GM19452 (cell line): Measurements from ENCODE around the gene ZBTB32.
A peak's percentile ranks its signal among the peaks of the same experiment; 100 is the strongest.

Source experiments
- ATAC-seq: cut with Tn5 transposase; IDR thresholded peaks from one replicate; pipeline ENCODE4 v1.9.1; 2021; ENCODE audit not compliant: unreplicated experiment

ZBTB32 gene

GRCh38 chr19:35693835-35694599, 10.3 kb upstream of the ZBTB32 start:
- peak; percentile 86 for ATAC-seq

- ATAC-seq: no peak
Measured at GRCh38 chr19:35695895-35696422, 8.4 kb upstream of the ZBTB32 start.

DNA sequence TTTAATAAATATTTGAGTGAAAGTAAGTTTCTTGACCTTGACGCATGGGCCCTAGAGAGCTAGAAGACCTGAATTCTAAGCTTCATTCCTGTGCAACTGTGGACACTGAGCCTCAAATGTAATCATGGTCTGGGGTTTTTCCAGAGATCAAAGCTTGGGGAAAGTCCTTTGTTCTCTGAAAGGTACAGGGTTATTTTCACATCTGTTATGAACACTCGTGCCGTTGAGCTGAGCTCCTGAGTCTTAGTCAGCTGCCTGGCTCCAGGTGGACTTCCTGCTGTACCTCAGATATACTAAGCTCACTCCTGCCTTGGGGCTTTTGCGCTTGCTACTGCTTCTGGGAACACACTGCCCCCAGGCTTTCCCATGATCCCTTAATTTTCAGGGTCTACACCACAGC, 7.5 kb upstream of the ZBTB32 start:
- ATAC-seq: no peak

GRCh38 chr19:35702223-35703012, 1.9 kb upstream of the ZBTB32 start:
- peak; percentile 96 for ATAC-seq

GRCh38 chr19:35703343-35703742, 1.0 kb upstream of the ZBTB32 start:
- no peak for ATAC-seq

DNA sequence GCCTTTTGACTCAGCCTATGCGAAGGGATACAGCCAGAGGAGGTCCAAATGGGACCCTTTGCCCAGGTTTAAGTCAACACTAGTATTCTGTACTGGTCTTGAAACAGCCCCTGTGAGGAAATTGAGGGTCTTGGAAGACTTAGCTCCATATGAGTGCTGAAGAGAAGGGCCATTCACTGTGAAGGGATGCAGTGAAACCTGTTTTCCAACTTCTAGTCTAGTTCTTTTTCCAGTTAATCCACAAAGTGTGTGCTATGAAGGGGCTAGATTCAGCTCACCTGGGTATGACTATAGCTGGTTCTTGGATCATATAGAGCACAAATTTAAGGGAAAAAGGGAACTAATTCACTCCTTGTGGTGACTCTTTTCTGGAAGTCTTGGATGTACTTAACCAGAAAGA, 4.0 kb downstream of the ZBTB32 start:
- no peak for ATAC-seq

GRCh38 chr19:35710784-35711723, 6.7 kb downstream of the ZBTB32 start:
- no peak for ATAC-seq

- no peak for ATAC-seq
Measured at GRCh38 chr19:35712567-35713505, 8.5 kb downstream of the ZBTB32 start.

- ATAC-seq: no peak
Measured at GRCh38 chr19:35713506-35713850, 9.1 kb downstream of the ZBTB32 start.

- ATAC-seq: no peak
Measured at GRCh38 chr19:35713904-35714495, 9.6 kb downstream of the ZBTB32 start.

DNA sequence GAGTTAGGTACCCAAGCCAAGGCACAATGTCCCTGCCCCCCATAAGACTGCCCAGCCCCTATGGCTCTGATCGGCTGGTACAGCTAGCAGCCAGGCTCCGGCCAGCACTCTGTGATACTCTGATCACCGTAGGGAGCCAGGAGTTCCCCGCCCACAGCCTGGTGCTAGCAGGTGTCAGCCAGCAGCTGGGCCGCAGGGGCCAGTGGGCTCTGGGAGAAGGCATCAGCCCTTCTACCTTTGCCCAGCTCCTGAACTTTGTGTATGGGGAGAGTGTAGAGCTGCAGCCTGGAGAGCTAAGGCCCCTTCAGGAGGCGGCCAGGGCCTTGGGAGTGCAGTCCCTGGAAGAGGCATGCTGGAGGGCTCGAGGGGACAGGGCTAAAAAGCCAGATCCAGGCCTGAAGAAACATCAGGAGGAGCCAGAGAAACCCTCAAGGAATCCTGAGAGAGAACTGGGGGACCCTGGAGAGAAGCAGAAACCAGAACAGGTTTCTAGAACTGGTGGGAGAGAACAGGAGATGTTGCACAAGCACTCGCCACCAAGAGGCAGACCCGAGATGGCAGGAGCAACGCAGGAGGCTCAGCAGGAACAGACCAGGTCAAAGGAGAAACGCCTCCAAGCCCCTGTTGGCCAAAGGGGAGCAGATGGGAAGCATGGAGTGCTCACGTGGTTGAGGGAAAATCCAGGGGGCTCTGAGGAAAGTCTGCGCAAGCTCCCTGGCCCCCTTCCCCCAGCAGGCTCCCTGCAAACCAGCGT, 10.4 kb downstream of the ZBTB32 start:
- no peak for ATAC-seq

- no peak for ATAC-seq
Measured at GRCh38 chr19:35715355-35715809, 11.0 kb downstream of the ZBTB32 start.

DNA sequence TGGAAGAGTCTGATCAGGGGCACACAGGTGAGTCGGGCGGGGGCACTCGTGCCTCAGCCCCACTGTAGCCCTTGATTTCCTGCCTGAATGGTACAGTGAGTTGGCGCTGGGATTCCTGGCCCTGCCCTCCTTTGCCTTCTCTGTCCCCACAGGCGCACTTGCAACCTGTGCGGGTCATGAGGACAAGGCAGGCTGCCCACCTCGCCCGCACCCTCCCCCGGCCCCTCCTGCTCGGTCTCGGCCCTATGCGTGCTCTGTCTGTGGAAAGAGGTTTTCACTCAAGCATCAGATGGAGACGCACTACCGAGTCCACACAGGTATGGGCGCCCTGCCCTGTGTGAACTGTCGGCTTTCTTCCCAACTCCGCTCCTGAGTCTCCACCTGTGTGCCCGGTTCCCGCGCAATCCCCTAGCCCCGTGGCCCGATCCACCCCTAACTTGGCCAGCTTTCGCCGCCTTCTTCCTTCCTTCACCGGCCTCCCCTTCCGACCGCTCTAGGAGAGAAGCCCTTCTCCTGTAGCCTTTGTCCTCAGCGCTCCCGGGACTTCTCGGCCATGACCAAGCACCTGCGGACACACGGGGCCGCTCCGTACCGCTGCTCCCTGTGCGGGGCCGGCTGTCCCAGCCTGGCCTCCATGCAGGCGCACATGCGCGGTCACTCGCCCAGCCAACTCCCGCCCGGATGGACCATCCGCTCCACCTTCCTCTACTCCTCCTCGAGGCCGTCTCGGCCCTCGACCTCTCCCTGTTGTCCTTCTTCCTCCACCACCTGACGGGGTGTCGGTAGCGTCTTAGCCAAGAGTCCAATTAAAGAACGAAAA, 11.8 kb downstream of the ZBTB32 start:
- peak; percentile 8 for ATAC-seq

- peak; percentile 58 for ATAC-seq
Measured at GRCh38 chr19:35716801-35717664, 12.7 kb downstream of the ZBTB32 start.

DNA sequence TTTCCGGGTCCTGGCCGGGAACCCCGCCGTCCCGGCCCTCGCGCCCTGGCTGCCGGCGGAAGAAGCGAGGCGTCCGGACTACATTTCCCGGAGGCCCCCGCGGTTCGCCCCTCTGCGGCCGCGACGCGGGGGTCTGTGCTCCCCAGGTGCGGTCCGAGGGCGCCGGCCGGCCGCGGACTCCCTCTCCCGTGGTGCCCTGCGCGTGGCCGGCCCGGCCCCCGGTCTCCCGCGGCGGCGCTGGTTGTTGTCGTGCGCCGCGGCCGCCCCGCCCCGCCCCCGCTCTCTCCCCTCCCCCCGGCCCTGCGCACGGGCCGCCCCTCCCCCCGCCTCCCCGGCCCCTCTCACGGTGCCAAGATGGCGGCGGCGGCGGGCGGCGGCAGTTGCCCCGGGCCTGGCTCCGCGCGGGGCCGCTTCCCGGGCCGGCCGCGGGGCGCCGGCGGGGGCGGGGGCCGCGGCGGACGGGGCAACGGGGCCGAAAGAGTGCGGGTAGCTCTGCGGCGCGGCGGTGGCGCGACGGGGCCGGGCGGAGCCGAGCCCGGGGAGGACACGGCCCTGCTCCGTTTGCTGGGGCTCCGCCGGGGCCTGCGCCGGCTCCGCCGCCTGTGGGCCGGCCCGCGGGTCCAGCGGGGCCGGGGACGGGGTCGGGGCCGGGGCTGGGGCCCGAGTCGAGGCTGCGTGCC, 13.4 kb downstream of the ZBTB32 start, which contains the start of gene KMT2B:
KMT2B (plus strand) TSS at position 339 of the 680 bp plus-strand sequence; CDS start at position 355, 16 bp downstream.
- peak; percentile 0 for ATAC-seq

GRCh38 chr19:35718345-35719041, 14.1 kb downstream of the ZBTB32 start:
- ATAC-seq: no peak
